A673 (cell line): ENCODE measurements around the gene CIBAR2. TPM values are rescaled to one million over a fixed set of nuclear protein-coding genes. Genes with fewer than 3 reads are reported as not detected.
A peak's percentile ranks its signal among the peaks of the same experiment; 100 is the strongest.
"Not testable (repeated sequence)": the region's sequence is repeated elsewhere in the genome, so short reads cannot be mapped to it uniquely, and the experiment has no call there.

Source experiments
- BruUV-seq: library from RNA; stranded (reverse); fragments of 400-500 nt; replicated peaks from 2 replicates; lab custom pipeline; 2021; lab: Mats Ljungman, UMichigan
- CTCF ChIA-PET: fragments of 300-600 bp; sonication (Branson Sonifier 250); formaldehyde crosslinking; loops from one replicate; lab custom pipeline; 2022; ENCODE audit warnings: antibody characterized with exemption; lab: Charles Lee
- POLR2A ChIA-PET: fragments of 300-600 bp; sonication (Branson Sonifier 250); formaldehyde crosslinking; loops from one replicate; lab custom pipeline; 2022; ENCODE audit warnings: antibody characterized with exemption; ENCODE audit not compliant: low non-redundant PET; lab: Charles Lee
- DNase-seq: peaks from one replicate; pipeline ENCODE4 v3.0.0-alpha.2; 2015; ENCODE audit warnings: low spot score
- H3K27ac ChIP-seq: fragments of 200-600 bp; sonication (generic); 2 replicates; pipeline ENCODE4 v1.5.1; 2016; ENCODE audit warnings: mixed run types, low read depth, mild to moderate bottlenecking, mixed read lengths, antibody characterized with exemption, low read length; ENCODE audit not compliant: poor library complexity, severe bottlenecking
- H3K27me3 ChIP-seq: fragments of 200-600 bp; sonication (generic); replicated peaks from 2 replicates; pipeline ENCODE4 v1.6.1; 2017; ENCODE audit warnings: mixed run types, low read depth, mild to moderate bottlenecking, mixed read lengths, antibody characterized with exemption, low read length; ENCODE audit not compliant: insufficient read depth, poor library complexity
- H3K36me3 ChIP-seq: fragments of 200-600 bp; sonication (generic); 2 replicates; pipeline ENCODE4 v1.6.1; 2016; ENCODE audit warnings: mixed run types, mild to moderate bottlenecking, mixed read lengths, antibody characterized with exemption, low read length; ENCODE audit not compliant: insufficient read depth, poor library complexity, severe bottlenecking
- H3K4me1 ChIP-seq: fragments of 200-600 bp; sonication (generic); 2 replicates; pipeline ENCODE4 v1.6.1; 2017; ENCODE audit warnings: mixed run types, mild to moderate bottlenecking, mixed read lengths, antibody characterized with exemption, low read length; ENCODE audit not compliant: insufficient read depth, poor library complexity, severe bottlenecking
- H3K4me3 ChIP-seq: fragments of 200-600 bp; sonication (generic); 2 replicates; pipeline ENCODE4 v1.5.1; 2016; ENCODE audit warnings: low read depth, mixed run types, mild to moderate bottlenecking, mixed read lengths, low read length; ENCODE audit not compliant: poor library complexity, severe bottlenecking
- H3K9me3 ChIP-seq: fragments of 200-600 bp; sonication (generic); 2 replicates; pipeline ENCODE4 v1.6.1; 2016; ENCODE audit warnings: mixed run types, low read depth, mild to moderate bottlenecking, mixed read lengths, antibody characterized with exemption, low read length; ENCODE audit not compliant: poor library complexity, severe bottlenecking
- EZH2 ChIP-seq: fragments of 200-600 bp; sonication (generic); IDR thresholded peaks from 2 replicates; pipeline ENCODE4 v1.6.1; 2017; ENCODE audit warnings: borderline replicate concordance, low read depth, mild to moderate bottlenecking, mixed read lengths, antibody characterized with exemption, low read length; ENCODE audit not compliant: poor library complexity, severe bottlenecking
- intact Hi-C: fragments of 100-400 bp; cut with micrococcal nuclease; formaldehyde crosslinking; loops from one replicate; pipeline ENCODE4 v1.10.0; 2022; ENCODE audit not compliant: unreplicated experiment
- total RNA-seq: library from RNA; stranded (reverse); gene quantifications from 2 replicates; pipeline ENCODE4 v1.2.3, GENCODE V29; 2021
- TF ChIP-seq, protein P1 (sequence below): fragments of 300-800, 200-600 bp; sonication (generic); conservative IDR thresholded peaks from 2 replicates; pipeline ENCODE4 v1.5.1; 2017; ENCODE audit warnings: low read depth, mild to moderate bottlenecking, antibody characterized with exemption, low read length, moderate library complexity, mixed read lengths

Gene CIBAR2
- total RNA-seq, 1 experiment from 2014 or later, result not detected

- no peaks in the 10 kb centered on the region for H3K27me3 ChIP-seq
- H3K4me3 ChIP-seq, result no peak overlapping the region
- no peak overlapping the region for H3K27ac ChIP-seq
- H3K36me3 ChIP-seq, result no peaks in the 10 kb centered on the region
- intact Hi-C loops, result no loop called here
- ChIA-PET POLR2A (no interaction called here), CTCF (interaction anchor here (0.5 to 1.0 kb wide), 3 partner anchors 31 to 961 kb away, joined by 3 to 6 read pairs (median 5); no protein-coding TSS in a partner anchor)
- no TSS peak for BruUV-seq
- H3K9me3 ChIP-seq, result no peaks in the 10 kb centered on the region
- H3K4me1 ChIP-seq, result no peaks in the 10 kb centered on the region
- no peak for TF ChIP-seq EZH2
- TF ChIP-seq, protein P1, sequence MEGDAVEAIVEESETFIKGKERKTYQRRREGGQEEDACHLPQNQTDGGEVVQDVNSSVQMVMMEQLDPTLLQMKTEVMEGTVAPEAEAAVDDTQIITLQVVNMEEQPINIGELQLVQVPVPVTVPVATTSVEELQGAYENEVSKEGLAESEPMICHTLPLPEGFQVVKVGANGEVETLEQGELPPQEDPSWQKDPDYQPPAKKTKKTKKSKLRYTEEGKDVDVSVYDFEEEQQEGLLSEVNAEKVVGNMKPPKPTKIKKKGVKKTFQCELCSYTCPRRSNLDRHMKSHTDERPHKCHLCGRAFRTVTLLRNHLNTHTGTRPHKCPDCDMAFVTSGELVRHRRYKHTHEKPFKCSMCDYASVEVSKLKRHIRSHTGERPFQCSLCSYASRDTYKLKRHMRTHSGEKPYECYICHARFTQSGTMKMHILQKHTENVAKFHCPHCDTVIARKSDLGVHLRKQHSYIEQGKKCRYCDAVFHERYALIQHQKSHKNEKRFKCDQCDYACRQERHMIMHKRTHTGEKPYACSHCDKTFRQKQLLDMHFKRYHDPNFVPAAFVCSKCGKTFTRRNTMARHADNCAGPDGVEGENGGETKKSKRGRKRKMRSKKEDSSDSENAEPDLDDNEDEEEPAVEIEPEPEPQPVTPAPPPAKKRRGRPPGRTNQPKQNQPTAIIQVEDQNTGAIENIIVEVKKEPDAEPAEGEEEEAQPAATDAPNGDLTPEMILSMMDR, result peak; percentile 48
- no peak for DNase-seq
Measured at GRCh38 chr16:85056211-85056748, 56.0 kb downstream of the CIBAR2 start.

DNA sequence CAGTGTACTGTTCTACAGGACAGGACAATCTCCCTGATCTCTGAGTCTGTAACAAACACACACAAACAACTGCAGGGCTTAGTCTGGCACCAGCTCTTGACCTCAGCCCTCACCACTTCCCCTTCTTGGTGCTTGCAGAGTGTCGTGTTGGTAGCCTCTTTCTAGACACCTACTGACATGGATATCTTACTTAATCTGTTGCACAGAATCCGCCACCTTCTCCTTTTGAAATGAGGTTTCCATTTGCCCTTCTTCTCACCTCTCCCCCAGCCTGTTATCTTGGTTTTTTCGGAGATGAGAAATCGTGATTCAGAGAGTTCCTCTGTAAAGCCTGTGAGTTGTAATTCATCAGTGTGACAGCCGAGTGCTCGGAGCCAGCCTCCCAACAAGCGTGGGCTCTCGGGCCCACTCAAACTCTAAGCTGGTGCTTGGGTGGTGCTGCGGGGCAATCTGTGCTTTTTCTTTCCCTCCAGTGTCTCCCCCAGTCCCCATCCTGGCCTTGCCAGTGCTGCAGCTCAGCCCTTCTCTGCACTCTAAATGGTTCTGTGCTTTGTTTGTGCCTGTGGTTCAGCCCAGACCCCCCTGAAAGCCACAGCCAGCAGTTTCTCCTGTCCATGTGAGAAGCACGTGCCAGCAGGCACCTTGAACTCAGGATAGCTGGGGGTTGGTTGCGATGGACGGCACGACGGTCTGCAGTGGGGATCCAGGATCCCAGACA lies 56.6 kb downstream of the CIBAR2 start:
- DNase-seq, result no peak
- intact Hi-C loops, result no loop called here
- POLR2A ChIA-PET, result no interaction called here
- Histone ChIP-seq H3K4me1 (peaks cover 2% of the 10 kb centered on the region), H3K27me3 (no peaks in the 10 kb centered on the region), H3K9me3 (no peaks in the 10 kb centered on the region), H3K27ac (no peak overlapping the region), H3K36me3 (no peaks in the 10 kb centered on the region), H3K4me3 (no peak overlapping the region)
- CTCF ChIA-PET, result interaction anchor here (0.5 to 1.0 kb wide), 3 partner anchors 31 to 961 kb away, joined by 3 to 6 read pairs (median 5); no protein-coding TSS in a partner anchor
- no peak for TF ChIP-seq EZH2
- TF ChIP-seq, protein P1, result no peak
- BruUV-seq, result no TSS peak

DNA sequence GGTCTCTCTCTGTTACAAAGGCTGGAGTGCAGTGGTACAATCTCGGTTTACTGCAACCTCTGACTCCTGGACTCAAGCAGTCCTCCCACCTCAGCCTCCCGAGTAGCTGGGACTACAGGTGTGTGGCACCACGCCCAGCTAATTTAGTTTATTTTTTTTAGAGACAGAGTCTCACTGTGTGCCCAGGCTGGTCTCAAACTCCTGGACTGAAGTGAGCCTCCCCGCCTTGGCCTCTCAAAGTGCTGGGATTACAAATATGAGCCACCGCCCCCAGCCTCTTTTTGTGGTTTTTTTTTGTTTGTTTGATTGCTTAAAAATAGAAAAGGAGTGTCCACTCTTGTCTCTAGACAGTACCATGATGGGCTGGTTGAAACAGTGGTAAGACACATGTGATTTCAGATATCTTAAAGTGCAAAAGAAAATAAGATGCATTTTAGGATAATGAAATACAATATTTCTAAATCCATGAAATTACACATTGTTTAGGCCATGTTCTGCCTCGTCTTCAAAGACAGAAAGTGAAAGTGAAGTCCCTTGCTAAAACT lies 57.3 kb downstream of the CIBAR2 start:
- ChIA-PET POLR2A (no interaction called here), CTCF (interaction anchor here (0.7 kb wide), 1 partner anchor 17 kb away, joined by 3 read pairs; no protein-coding TSS in a partner anchor)
- intact Hi-C loops, result no loop called here
- no peaks in the 10 kb centered on the region for H3K36me3 ChIP-seq
- H3K27ac ChIP-seq, result no peak overlapping the region
- TF ChIP-seq, protein P1, result no peak
- TF ChIP-seq EZH2, result no peak
- H3K27me3 ChIP-seq, result no peaks in the 10 kb centered on the region
- peaks cover 6% of the 10 kb centered on the region for H3K4me1 ChIP-seq
- no TSS peak for BruUV-seq
- H3K4me3 ChIP-seq, result no peak overlapping the region
- no peaks in the 10 kb centered on the region for H3K9me3 ChIP-seq
- no peak for DNase-seq

DNA sequence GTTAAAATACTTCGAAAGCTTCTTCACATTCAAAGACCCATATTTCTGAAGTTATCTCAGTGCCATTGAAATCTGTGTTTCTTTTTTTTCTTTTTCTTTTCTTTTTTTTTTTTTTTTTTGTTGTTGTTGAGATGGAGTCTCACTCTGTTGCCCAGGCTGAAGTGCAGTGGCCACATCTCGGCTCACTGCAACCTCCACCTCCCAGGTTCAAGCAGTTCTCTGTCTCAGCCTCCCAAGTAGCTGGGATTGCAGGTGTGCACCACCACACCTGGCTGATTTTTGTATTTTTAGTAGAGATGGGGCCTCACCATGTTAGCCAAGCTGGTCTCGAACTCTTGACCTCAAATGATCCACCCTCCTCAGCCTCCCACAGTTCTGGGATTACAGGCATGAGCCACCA lies 58.0 kb downstream of the CIBAR2 start:
- BruUV-seq, H3K27ac ChIP-seq, H3K36me3 ChIP-seq, H3K4me3 ChIP-seq, H3K9me3 ChIP-seq, intact Hi-C loops, POLR2A ChIA-PET, H3K4me1 ChIP-seq, H3K27me3 ChIP-seq, DNase-seq: not testable (repeated sequence)
- CTCF ChIA-PET, result interaction anchor here (0.7 kb wide), 1 partner anchor 18 kb away, joined by 3 read pairs; no protein-coding TSS in a partner anchor
